HCT116 (cell line): ENCODE data around the gene NPW. TPM values are rescaled to one million over a fixed set of nuclear protein-coding genes. Genes with fewer than 3 reads are reported as not detected.

ENCODE experiments used
- ATAC-seq: fragments of 200-7000 bp; cut with Tn5 transposase; 2 replicates; pipeline ENCODE4 v1.9.1; 2020; ENCODE audit warnings: mild to moderate bottlenecking, moderate library complexity
- BruUV-seq: library from RNA; stranded (reverse); fragments of 400-500 nt; replicated peaks from 2 replicates; lab custom pipeline; 2021; lab: Mats Ljungman, UMichigan
- CTCF ChIA-PET: fragments of 300-600 bp; sonication (Branson Sonifier 250); formaldehyde crosslinking; loops from one replicate; lab custom pipeline; 2021; ENCODE audit warnings: antibody characterized with exemption; lab: Charles Lee
- POLR2A ChIA-PET: fragments of 300-600, 350-600 bp; sonication (Branson Sonifier 250); formaldehyde crosslinking; loops from one replicate; lab custom pipeline; 2021; ENCODE audit warnings: antibody characterized with exemption; lab: Charles Lee
- RAD21 ChIA-PET, 2 experiments: fragments of 300-600 bp; sonication (Branson Sonifier 250); formaldehyde crosslinking; loops; one replicate each; lab custom pipeline; 2023; ENCODE audit warnings: low total read pairs in 2 of 2; ENCODE audit not compliant: uncharacterized antibody in 2 of 2, unreplicated experiment in 2 of 2, low non-redundant PET in 1 of 2; lab: Charles Lee
- DNase-seq: peaks from one replicate; pipeline ENCODE4 v3.0.0-alpha.2; 2010; ENCODE audit warnings: low read depth, low spot score
- H2AFZ ChIP-seq: fragments of 200-600 bp; shearing (Covaris generic), sonication (generic); 2 replicates; pipeline ENCODE4 v1.6.1; 2017; ENCODE audit warnings: low read depth, mixed run types, mixed read lengths, antibody characterized with exemption, low read length; ENCODE audit not compliant: poor library complexity, severe bottlenecking
- H3K27ac ChIP-seq: 2 replicates; pipeline ENCODE4 v1.5.1; 2012; ENCODE audit warnings: low read depth, low read length
- H3K27me3 ChIP-seq: fragments of 200-600 bp; sonication (generic); 2 replicates; pipeline ENCODE4 v1.6.1; 2016; ENCODE audit warnings: mixed run types, low read length, mixed read lengths; ENCODE audit not compliant: insufficient read depth
- H3K36me3 ChIP-seq, 2 experiments: fragments of 200-500 bp in 1 of 2; fragments of 200-600 bp in 1 of 2; sonication (Bioruptor generic) in 1 of 2; sonication (generic) in 1 of 2; 2 replicates each; pipeline versions ENCODE4 v1.5.1 to v1.6.1; 2014 to 2016; ENCODE audit warnings: low read length in 2 of 2, inconsistent platforms in 1 of 2, mixed read lengths in 1 of 2, mixed run types in 1 of 2; ENCODE audit not compliant: insufficient read depth in 2 of 2, control insufficient read depth in 1 of 2
- H3K4me1 ChIP-seq, 2 experiments: fragments of 200-600 bp in 1 of 2; sonication (generic) in 1 of 2; 2 replicates each; pipeline versions ENCODE4 v1.5.1 to v1.6.1; 2012 to 2017; ENCODE audit warnings: low read length in 2 of 2, inconsistent platforms in 1 of 2, mild to moderate bottlenecking in 1 of 2, mixed read lengths in 1 of 2, mixed run types in 1 of 2, moderate library complexity in 1 of 2; ENCODE audit not compliant: insufficient read depth in 2 of 2, control insufficient read depth in 1 of 2
- H3K4me2 ChIP-seq: fragments of 200-600 bp; sonication (generic); 2 replicates; pipeline ENCODE4 v1.6.1; 2017; ENCODE audit warnings: mixed run types, low read length, mixed read lengths
- H3K4me3 ChIP-seq, 2 experiments: fragments of 200-600 bp in 1 of 2; sonication (generic) in 1 of 2; replicated peaks in 1 of 2; 2 replicates each; pipeline ENCODE4 v1.5.1; 2011 to 2016; ENCODE audit warnings: low read length in 2 of 2, control low read depth in 1 of 2, low read depth in 1 of 2, mild to moderate bottlenecking in 1 of 2, mixed read lengths in 1 of 2, mixed run types in 1 of 2
- H3K79me2 ChIP-seq: fragments of 200-600 bp; sonication (generic); 2 replicates; pipeline ENCODE4 v1.6.1; 2017; ENCODE audit warnings: mild to moderate bottlenecking, mixed run types, low read length, moderate library complexity, mixed read lengths; ENCODE audit not compliant: insufficient read depth
- H3K9ac ChIP-seq: fragments of 200-600 bp; sonication (generic); 2 replicates; pipeline ENCODE4 v1.6.1; 2016; ENCODE audit warnings: low read length, mixed read lengths
- H3K9me2 ChIP-seq: fragments of 200-600 bp; sonication (generic), shearing (Covaris generic); 2 replicates; pipeline ENCODE4 v1.6.1; 2017; ENCODE audit warnings: mixed run types, mild to moderate bottlenecking, moderate library complexity; ENCODE audit not compliant: insufficient read depth
- H3K9me3 ChIP-seq, 2 experiments: fragments of 200-500 bp in 1 of 2; fragments of 200-600 bp in 1 of 2; sonication (Bioruptor generic) in 1 of 2; sonication (generic) in 1 of 2; 2 replicates each; pipeline ENCODE4 v1.6.1; 2014 to 2017; ENCODE audit warnings: low read length in 2 of 2, mixed read lengths in 2 of 2, inconsistent platforms in 1 of 2, low read depth in 1 of 2, mild to moderate bottlenecking in 1 of 2, mixed run types in 1 of 2, moderate library complexity in 1 of 2; ENCODE audit not compliant: control insufficient read depth in 1 of 2, insufficient read depth in 1 of 2
- H4K20me1 ChIP-seq: fragments of 200-600 bp; sonication (generic), shearing (Covaris generic); 2 replicates; pipeline ENCODE4 v1.6.1; 2017; ENCODE audit warnings: mixed run types, mild to moderate bottlenecking, moderate library complexity; ENCODE audit not compliant: insufficient read depth
- CBX3 ChIP-seq: IDR thresholded peaks from 2 replicates; pipeline ENCODE4 v1.6.1; 2012; ENCODE audit warnings: low read depth
- CEBPB ChIP-seq: IDR thresholded peaks from 2 replicates; pipeline ENCODE4 v1.6.1; 2012; ENCODE audit warnings: low read depth
- EGR1 ChIP-seq: IDR thresholded peaks from 2 replicates; pipeline ENCODE4 v1.6.1; 2012; ENCODE audit warnings: low read depth
- ELF1 ChIP-seq: IDR thresholded peaks from 2 replicates; pipeline ENCODE4 v1.6.1; 2012; ENCODE audit warnings: low read depth, borderline replicate concordance
- EZH2phosphoT487 ChIP-seq: fragments of 200-600 bp; IDR thresholded peaks from 2 replicates; pipeline ENCODE4 v1.6.1; 2018; ENCODE audit warnings: antibody characterized with exemption, borderline replicate concordance
- JUND ChIP-seq: IDR thresholded peaks from 2 replicates; pipeline ENCODE4 v1.6.1; 2012
- POLR2AphosphoS5 ChIP-seq: IDR thresholded peaks from 2 replicates; pipeline ENCODE4 v1.6.1; 2011; ENCODE audit warnings: mild to moderate bottlenecking, low read depth, low read length, moderate library complexity
- RAD21 ChIP-seq: IDR thresholded peaks from 2 replicates; pipeline ENCODE4 v1.6.1; 2012; ENCODE audit warnings: low read depth, mild to moderate bottlenecking
- SP1 ChIP-seq: IDR thresholded peaks from 2 replicates; pipeline ENCODE4 v1.6.1; 2012; ENCODE audit warnings: low read depth
- SRF ChIP-seq: IDR thresholded peaks from 2 replicates; pipeline ENCODE4 v1.6.1; 2012; ENCODE audit warnings: low read depth
- ZFX ChIP-seq: fragments of 450-650 bp; IDR thresholded peaks from 2 replicates; pipeline ENCODE4 v1.6.1; 2017
- intact Hi-C: fragments of 100-400 bp; cut with micrococcal nuclease; formaldehyde crosslinking; loops from 2 replicates; pipeline ENCODE4 v1.10.0; 2022
- total RNA-seq: library from RNA; stranded (reverse); gene quantifications from one replicate; pipeline ENCODE4 v1.2.1, GENCODE V29; 2021; ENCODE audit not compliant: unreplicated experiment
- TF ChIP-seq, protein P1 (sequence below): IDR thresholded peaks from 2 replicates; pipeline ENCODE4 v1.6.1; 2012; ENCODE audit warnings: low read depth
- TF ChIP-seq, protein P2 (sequence below): IDR thresholded peaks from 2 replicates; pipeline ENCODE4 v1.6.1; 2012

Gene NPW
- total RNA-seq, 1 experiment from 2014 or later = 226 TPM

DNA sequence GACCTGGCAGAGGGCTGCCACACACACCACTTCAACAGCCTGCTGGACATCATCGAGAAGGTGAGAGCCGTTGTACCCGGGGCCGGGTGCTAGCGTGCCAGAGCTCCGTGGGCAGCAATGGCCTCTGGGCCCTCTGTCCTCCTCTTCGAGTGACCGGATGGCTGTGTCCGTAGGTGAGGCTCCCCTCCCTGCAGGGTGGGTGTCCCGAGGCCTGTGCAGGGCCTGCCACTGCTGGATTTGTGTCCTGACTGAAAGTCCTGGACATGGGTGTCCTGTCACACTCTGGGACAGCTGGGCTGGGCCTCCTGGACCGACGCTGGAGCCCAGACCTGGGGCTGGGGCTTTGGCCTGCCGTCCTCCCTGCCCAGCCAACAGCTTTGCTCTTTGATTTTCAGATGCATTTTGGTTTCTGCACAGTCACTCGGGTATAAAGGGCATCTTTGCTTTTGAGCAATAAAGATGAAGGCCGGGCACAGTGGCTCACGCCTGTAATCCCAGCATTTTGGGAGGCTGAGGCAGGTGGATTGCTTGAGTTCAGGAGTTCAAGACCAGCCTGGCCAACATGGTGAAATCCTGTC is 44.9 kb downstream of the NPW start:
- POLR2A ChIA-PET = no interaction called here
- RAD21 ChIA-PET = no interaction called here
- H3K79me2 ChIP-seq = no peaks in the 10 kb centered on the region
- no peaks in the 10 kb centered on the region for H3K9me3 ChIP-seq
- DNase-seq (no peak), ATAC-seq (no peak)
- H3K36me3 ChIP-seq = peaks cover 5 to 7% of the 10 kb centered on the region in 2 experiments; a peak in 3 of 4 replicates
- TF ChIP-seq, protein P1, sequence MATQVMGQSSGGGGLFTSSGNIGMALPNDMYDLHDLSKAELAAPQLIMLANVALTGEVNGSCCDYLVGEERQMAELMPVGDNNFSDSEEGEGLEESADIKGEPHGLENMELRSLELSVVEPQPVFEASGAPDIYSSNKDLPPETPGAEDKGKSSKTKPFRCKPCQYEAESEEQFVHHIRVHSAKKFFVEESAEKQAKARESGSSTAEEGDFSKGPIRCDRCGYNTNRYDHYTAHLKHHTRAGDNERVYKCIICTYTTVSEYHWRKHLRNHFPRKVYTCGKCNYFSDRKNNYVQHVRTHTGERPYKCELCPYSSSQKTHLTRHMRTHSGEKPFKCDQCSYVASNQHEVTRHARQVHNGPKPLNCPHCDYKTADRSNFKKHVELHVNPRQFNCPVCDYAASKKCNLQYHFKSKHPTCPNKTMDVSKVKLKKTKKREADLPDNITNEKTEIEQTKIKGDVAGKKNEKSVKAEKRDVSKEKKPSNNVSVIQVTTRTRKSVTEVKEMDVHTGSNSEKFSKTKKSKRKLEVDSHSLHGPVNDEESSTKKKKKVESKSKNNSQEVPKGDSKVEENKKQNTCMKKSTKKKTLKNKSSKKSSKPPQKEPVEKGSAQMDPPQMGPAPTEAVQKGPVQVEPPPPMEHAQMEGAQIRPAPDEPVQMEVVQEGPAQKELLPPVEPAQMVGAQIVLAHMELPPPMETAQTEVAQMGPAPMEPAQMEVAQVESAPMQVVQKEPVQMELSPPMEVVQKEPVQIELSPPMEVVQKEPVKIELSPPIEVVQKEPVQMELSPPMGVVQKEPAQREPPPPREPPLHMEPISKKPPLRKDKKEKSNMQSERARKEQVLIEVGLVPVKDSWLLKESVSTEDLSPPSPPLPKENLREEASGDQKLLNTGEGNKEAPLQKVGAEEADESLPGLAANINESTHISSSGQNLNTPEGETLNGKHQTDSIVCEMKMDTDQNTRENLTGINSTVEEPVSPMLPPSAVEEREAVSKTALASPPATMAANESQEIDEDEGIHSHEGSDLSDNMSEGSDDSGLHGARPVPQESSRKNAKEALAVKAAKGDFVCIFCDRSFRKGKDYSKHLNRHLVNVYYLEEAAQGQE = no peak
- TF ChIP-seq, protein P2, sequence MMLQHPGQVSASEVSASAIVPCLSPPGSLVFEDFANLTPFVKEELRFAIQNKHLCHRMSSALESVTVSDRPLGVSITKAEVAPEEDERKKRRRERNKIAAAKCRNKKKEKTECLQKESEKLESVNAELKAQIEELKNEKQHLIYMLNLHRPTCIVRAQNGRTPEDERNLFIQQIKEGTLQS = no peak
- TF ChIP-seq RAD21 (no peak), CBX3 (no peak), SP1 (no peak), ELF1 (no peak), SRF (no peak), CEBPB (no peak), EZH2phosphoT487 (no peak), ZFX (no peak), EGR1 (no peak), JUND (no peak), POLR2AphosphoS5 (no peak)
- H4K20me1 ChIP-seq = no peaks in the 10 kb centered on the region
- H3K9me2 ChIP-seq = no peaks in the 10 kb centered on the region
- no peak overlapping the region for H3K4me2 ChIP-seq
- H3K4me1 ChIP-seq = no peaks in the 10 kb centered on the region
- no peak overlapping the region for H3K27ac ChIP-seq
- CTCF ChIA-PET = no interaction called here
- intact Hi-C loops = no loop called here
- BruUV-seq = no TSS peak
- H3K27me3 ChIP-seq = no peaks in the 10 kb centered on the region
- H3K9ac ChIP-seq = no peak overlapping the region
- no peak overlapping the region for H3K4me3 ChIP-seq
- no peak overlapping the region for H2AFZ ChIP-seq
